Caco-2 (cell line): ENCODE measurements around the gene FANCM. TPM values are rescaled to one million over a fixed set of nuclear protein-coding genes. Genes with fewer than 3 reads are reported as not detected.
"Not testable (repeated sequence)": the region's sequence is repeated elsewhere in the genome, so short reads cannot be mapped to it uniquely, and the experiment has no call there.

Source experiments
- BruUV-seq: library from RNA; stranded (reverse); fragments of 400-500 nt; replicated peaks from 2 replicates; lab custom pipeline; 2021; lab: Mats Ljungman, UMichigan
- CTCF ChIA-PET: fragments of 300-600 bp; sonication (Branson Sonifier 250); formaldehyde crosslinking; loops from one replicate; lab custom pipeline; 2022; ENCODE audit warnings: antibody characterized with exemption; lab: Charles Lee
- POLR2A ChIA-PET: fragments of 300-600 bp; sonication (Branson Sonifier 250); formaldehyde crosslinking; loops from one replicate; lab custom pipeline; 2022; ENCODE audit warnings: antibody characterized with exemption; lab: Charles Lee
- DNase-seq, 2 experiments: peaks; one replicate each; pipeline versions ENCODE4 v3.0.0 to v3.0.0-alpha.2; 2020 to 2022
- H3K27me3 ChIP-seq: replicated peaks from 2 replicates; pipeline ENCODE4 v1.6.0; 2011; ENCODE audit warnings: low read length; ENCODE audit not compliant: control insufficient read depth, insufficient read depth
- H3K36me3 ChIP-seq: 2 replicates; pipeline ENCODE4 v1.5.1; 2011; ENCODE audit warnings: low read length; ENCODE audit not compliant: control insufficient read depth, insufficient read depth
- H3K4me1 ChIP-seq: fragments of 250-450 bp; sonication (Bioruptor Pico); 2 replicates; pipeline ENCODE4 v1.5.1; 2020; ENCODE audit warnings: mild to moderate bottlenecking
- H3K4me3 ChIP-seq: 2 replicates; pipeline ENCODE4 v1.5.1; 2011; ENCODE audit warnings: low read depth, mild to moderate bottlenecking, control low read depth, low read length
- H3K9me3 ChIP-seq: fragments of 250-450 bp; sonication (Bioruptor Pico); 2 replicates; pipeline ENCODE4 v1.5.1; 2020; ENCODE audit warnings: mild to moderate bottlenecking, moderate library complexity
- H3K27ac Mint-ChIP-seq: one replicate; pipeline ENCODE4 v1.8.0; 2022; ENCODE audit warnings: mixed read lengths; ENCODE audit not compliant: unreplicated experiment
- H3K27me3 Mint-ChIP-seq: one replicate; pipeline ENCODE4 v1.8.0; 2022; ENCODE audit warnings: mixed read lengths; ENCODE audit not compliant: insufficient read depth, unreplicated experiment
- H3K36me3 Mint-ChIP-seq: one replicate; pipeline ENCODE4 v1.8.0; 2022; ENCODE audit warnings: mild to moderate bottlenecking, mixed read lengths; ENCODE audit not compliant: insufficient read depth, unreplicated experiment
- H3K4me1 Mint-ChIP-seq: one replicate; pipeline ENCODE4 v1.8.0; 2022; ENCODE audit warnings: low read depth, mixed read lengths; ENCODE audit not compliant: unreplicated experiment
- H3K4me3 Mint-ChIP-seq: one replicate; pipeline ENCODE4 v1.8.0; 2022; ENCODE audit warnings: mild to moderate bottlenecking, moderate library complexity, mixed read lengths; ENCODE audit not compliant: unreplicated experiment
- H3K9me3 Mint-ChIP-seq: one replicate; pipeline ENCODE4 v1.8.0; 2022; ENCODE audit warnings: mixed read lengths; ENCODE audit not compliant: unreplicated experiment
- CTCF ChIP-seq, 2 experiments: fragments of 200-600 bp in 1 of 2; IDR thresholded peaks; 1 replicate in 1 of 2; 2 replicates in 1 of 2; pipeline versions ENCODE4 v1.5.1 to v1.8.0; 2011 to 2022; ENCODE audit warnings: antibody characterized with exemption in 1 of 2, control low read depth in 1 of 2, inconsistent platforms in 1 of 2, low read depth in 1 of 2, low read length in 1 of 2, mild to moderate bottlenecking in 1 of 2, moderate library complexity in 1 of 2; ENCODE audit not compliant: insufficient read depth in 1 of 2, severe bottlenecking in 1 of 2, unreplicated experiment in 1 of 2
- intact Hi-C: fragments of 100-400 bp; cut with micrococcal nuclease; formaldehyde crosslinking; loops from one replicate; pipeline ENCODE4 v1.10.0; 2022; ENCODE audit not compliant: unreplicated experiment
- total RNA-seq: library from RNA; stranded (reverse); gene quantifications from 2 replicates; pipeline ENCODE4 v1.2.3, GENCODE V29; 2022

Gene FANCM
- total RNA-seq, 1 experiment from 2014 or later: 13.1 TPM

- H3K9me3 ChIP-seq: no peaks in the 10 kb centered on the region
- H3K4me1 ChIP-seq: peaks cover 55% of the 10 kb centered on the region
- H3K9me3 Mint-ChIP-seq: no peaks in the 10 kb centered on the region
- peaks cover 37% of the 10 kb centered on the region for H3K36me3 Mint-ChIP-seq
- ChIA-PET POLR2A (no interaction called here), CTCF (no interaction called here)
- peak overlapping the region; percentile 47 for H3K27ac Mint-ChIP-seq
- no peaks in the 10 kb centered on the region; the same call in 1 of the 2 replicates for H3K36me3 ChIP-seq
- TF ChIP-seq CTCF (IDR thresholded peaks at IDR 0.05; ENCODE audit: insufficient read depth in 1 of 2, low read depth in 1 of 2, low read length in 1 of 2, severe bottlenecking in 1 of 2, unreplicated experiment in 1 of 2): no peak
- BruUV-seq: no TSS peak
- no peak overlapping the region for H3K4me3 ChIP-seq
- intact Hi-C loops: loop anchor here (5.0 kb wide), 1 partner anchor 299 kb away; no protein-coding TSS in a partner anchor
- peaks cover 30% of the 10 kb centered on the region for H3K4me1 Mint-ChIP-seq
- H3K27me3 Mint-ChIP-seq: no peaks in the 10 kb centered on the region
- no peak for DNase-seq
- peak overlapping the region; percentile 23 for H3K4me3 Mint-ChIP-seq
- H3K27me3 ChIP-seq: no peaks in the 10 kb centered on the region
These were observed 75.6 kb downstream of the FANCM start for GRCh38 chr14:45211295-45211694.

- no peaks in the 10 kb centered on the region for H3K9me3 Mint-ChIP-seq
- H3K36me3 ChIP-seq: no peaks in the 10 kb centered on the region; the same call in 1 of the 2 replicates
- CTCF ChIA-PET: no interaction called here
- DNase-seq: peak; percentile 73 to 79
- no peaks in the 10 kb centered on the region for H3K27me3 Mint-ChIP-seq
- BruUV-seq: no TSS peak
- intact Hi-C loops: loop anchor here (1.0 to 5.0 kb wide), 4 partner anchors 41 to 300 kb away; partner anchors contain the start of genes FANCM and MIS18BP1
- no peaks in the 10 kb centered on the region for H3K9me3 ChIP-seq
- H3K4me3 ChIP-seq: no peak overlapping the region
- peaks cover 62% of the 10 kb centered on the region for H3K4me1 ChIP-seq
- H3K36me3 Mint-ChIP-seq: peaks cover 37% of the 10 kb centered on the region
- H3K4me1 Mint-ChIP-seq: peaks cover 30% of the 10 kb centered on the region
- H3K27me3 ChIP-seq: no peaks in the 10 kb centered on the region
- TF ChIP-seq CTCF (IDR thresholded peaks at IDR 0.05; ENCODE audit: insufficient read depth in 1 of 2, low read depth in 1 of 2, low read length in 1 of 2, severe bottlenecking in 1 of 2, unreplicated experiment in 1 of 2): no peak
- POLR2A ChIA-PET: interaction anchor here (1.0 kb wide), 2 partner anchors 75 to 78 kb away, joined by 3 to 4 read pairs; partner anchors contain the start of gene FKBP3
- H3K4me3 Mint-ChIP-seq: peak overlapping the region; percentile 48
- H3K27ac Mint-ChIP-seq: peak overlapping the region; percentile 54
These were observed 76.5 kb downstream of the FANCM start for GRCh38 chr14:45212231-45212630.

- H3K4me3 ChIP-seq, BruUV-seq, CTCF ChIA-PET, H3K27me3 ChIP-seq, POLR2A ChIA-PET, H3K9me3 ChIP-seq, H3K36me3 ChIP-seq, H3K9me3 Mint-ChIP-seq, H3K27me3 Mint-ChIP-seq: not testable (repeated sequence)
- peak overlapping the region; percentile 30 for H3K4me3 Mint-ChIP-seq
- intact Hi-C loops: loop anchor here (2.0 to 5.0 kb wide), 2 partner anchors 55 to 301 kb away; no protein-coding TSS in a partner anchor
- peak; percentile 56 to 61 for DNase-seq
- H3K4me1 Mint-ChIP-seq: peaks cover 30% of the 10 kb centered on the region
- peaks cover 40% of the 10 kb centered on the region for H3K36me3 Mint-ChIP-seq
- peak overlapping the region; percentile 54 for H3K27ac Mint-ChIP-seq
- peaks cover 62% of the 10 kb centered on the region for H3K4me1 ChIP-seq
These were observed 78.0 kb downstream of the FANCM start for GRCh38 chr14:45213716-45214115.

- H3K9me3 Mint-ChIP-seq, H3K9me3 ChIP-seq, H3K27me3 ChIP-seq, CTCF ChIA-PET, H3K36me3 ChIP-seq, H3K4me3 ChIP-seq, DNase-seq, BruUV-seq, H3K27me3 Mint-ChIP-seq, POLR2A ChIA-PET: not testable (repeated sequence)
- H3K4me3 Mint-ChIP-seq: peak overlapping the region; percentile 50
- H3K36me3 Mint-ChIP-seq: peaks cover 35% of the 10 kb centered on the region
- peak overlapping the region; percentile 54 for H3K27ac Mint-ChIP-seq
- peaks cover 62% of the 10 kb centered on the region for H3K4me1 ChIP-seq
- intact Hi-C loops: loop anchor here (5.0 kb wide), 1 partner anchor 302 kb away; no protein-coding TSS in a partner anchor
- H3K4me1 Mint-ChIP-seq: peaks cover 30% of the 10 kb centered on the region
These were observed 78.6 kb downstream of the FANCM start for GRCh38 chr14:45214341-45214740.
